Embryonic facial prominence (tissue), 1 donor: ENCODE measurements around the gene STK24.

Experiments used
- DNase-seq: peaks from one replicate; pipeline ENCODE4 v3.0.0-alpha.2; 2016; ENCODE audit errors: extremely low spot score

Gene STK24

DNA sequence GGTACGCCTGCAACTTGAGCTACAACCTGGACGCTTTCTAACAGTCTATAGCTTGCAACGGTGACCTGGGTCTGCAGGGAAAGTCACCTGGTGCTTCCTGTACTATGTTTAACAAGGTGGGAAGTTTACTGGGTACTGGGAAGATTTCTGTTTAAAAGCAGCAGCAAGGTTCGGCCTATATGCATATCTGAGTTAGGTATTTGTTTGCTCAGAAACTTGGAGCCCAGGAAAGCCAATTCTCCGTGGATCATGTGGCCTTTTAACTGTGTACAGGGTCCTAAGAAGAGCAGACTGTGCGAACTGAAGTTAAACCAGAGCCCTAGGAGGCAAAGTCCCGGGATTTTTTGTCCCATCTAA, 103.1 kb downstream of the STK24 start:
- no peak for DNase-seq

DNA sequence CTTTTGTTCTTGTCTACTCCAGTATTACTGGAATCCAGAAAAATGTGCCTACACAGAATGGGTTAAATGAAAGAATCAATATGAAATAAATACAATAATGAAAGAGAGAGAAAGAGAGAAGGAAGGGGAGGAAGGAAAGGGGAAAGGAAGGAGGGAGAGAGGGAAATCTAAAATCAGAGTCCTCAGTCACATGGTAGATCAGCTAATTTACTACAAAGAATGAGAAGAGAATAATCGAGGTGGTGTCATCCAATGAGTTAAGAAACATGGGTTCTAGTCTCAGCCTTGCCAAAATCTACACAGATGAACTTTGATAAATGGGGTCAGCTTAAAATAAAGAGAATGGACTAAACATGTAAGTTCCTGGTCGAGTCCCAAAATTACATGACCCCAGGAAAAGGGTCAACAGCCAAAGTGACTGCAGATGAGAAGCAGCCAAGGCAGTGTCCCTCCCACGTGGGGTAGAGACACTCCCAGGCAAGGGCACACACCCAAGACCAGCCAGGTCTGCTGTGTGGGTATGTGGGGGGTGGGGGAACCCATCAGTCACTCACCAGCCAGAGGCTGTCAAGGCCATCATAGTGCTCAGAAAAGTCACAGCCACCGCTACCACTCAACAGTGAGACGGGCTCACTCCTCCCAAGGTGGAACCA, 103.6 kb downstream of the STK24 start:
- no peak for DNase-seq

- DNase-seq, result no peak
These were observed 105.0 kb downstream of the STK24 start for GRCh38 chr13:98471934-98472333.

GRCh38 chr13:98470920-98471319, 106.0 kb downstream of the STK24 start:
- no peak for DNase-seq

- DNase-seq, result no peak
These were observed 108.0 kb downstream of the STK24 start for GRCh38 chr13:98468929-98469328.

GRCh38 chr13:98468361-98468760, 108.5 kb downstream of the STK24 start:
- DNase-seq, result no peak

DNA sequence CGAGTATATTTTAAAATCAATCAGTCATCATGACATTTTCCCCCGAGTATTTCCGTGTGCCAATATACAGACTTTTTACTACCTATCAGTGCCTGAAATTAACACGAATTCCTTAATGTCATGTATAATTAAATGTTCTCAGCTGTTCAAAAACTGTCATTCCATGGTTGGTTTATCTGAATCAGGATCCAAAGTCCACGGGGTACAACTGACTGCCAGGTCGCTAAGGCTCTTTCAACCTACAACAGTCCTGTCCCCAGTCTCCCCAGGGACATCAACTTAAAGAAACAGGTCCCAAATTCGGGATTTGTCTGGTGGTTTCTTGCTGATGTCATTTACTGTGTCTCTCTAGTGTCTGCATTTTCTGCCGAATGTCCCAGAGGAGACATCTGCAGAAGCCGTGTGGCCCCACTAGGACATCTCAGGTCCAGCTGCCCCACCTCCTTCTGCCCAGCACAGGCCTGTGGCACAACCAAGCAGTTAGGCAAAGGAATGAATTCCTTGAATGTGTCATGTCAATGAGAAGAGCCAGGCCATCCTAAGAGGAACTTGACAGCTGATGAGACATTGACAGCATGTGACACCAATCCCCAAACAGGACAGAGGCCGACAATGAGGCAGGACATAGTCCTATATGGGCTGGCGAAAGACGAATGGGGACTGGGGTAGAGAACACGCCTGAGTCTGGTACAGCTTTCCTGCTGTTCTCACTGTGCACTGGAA, 109.5 kb downstream of the STK24 start:
- DNase-seq, result no peak

DNA sequence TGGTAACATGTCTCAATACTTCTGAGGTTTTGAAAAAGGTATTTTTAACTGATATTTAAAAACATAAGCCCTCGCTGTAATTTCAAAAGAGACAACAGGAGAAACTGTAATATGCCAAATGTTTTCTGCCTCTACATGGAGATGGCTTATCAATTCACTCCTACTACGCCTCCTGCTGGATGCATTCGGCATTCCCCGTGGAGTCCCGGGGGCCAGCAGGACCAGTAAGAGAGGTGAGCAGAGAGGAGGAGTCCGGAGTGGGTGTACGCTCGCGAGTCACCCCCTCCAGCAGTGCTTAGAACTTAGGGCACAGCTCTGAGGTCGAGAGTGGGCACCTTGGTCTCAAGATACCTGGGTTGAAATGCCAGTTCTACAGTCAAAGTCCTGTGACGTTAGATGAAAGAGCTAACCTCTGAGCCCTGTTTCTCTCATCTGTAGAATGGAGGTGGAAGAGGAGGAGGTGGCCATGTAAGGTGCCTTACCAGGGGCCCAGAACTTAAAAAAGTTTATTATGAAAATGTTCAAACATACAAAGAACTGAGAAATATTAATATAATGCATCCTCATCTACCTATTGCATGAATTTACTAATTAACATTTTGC, 110.2 kb downstream of the STK24 start:
- DNase-seq, result no peak

DNA sequence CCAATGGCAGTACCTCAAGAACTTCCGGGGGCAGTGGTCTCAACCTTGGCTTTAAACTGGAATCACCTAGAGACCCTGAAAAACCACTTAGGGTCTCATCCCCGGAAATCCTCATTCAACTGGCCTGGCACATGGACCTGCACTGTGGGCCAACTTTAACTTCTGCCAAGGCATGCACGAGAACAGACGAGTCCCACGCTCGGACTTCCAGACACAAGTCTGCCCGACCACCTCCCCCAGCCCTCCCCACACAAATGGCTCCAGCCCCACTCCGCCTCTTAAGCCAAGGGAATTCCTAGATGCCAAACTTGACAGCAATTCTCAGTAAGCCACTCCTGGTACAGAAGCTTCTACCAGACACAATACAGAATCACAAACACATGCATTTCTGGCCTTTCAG, 114.0 kb downstream of the STK24 start:
- no peak for DNase-seq

- no peak for DNase-seq
These were observed 114.5 kb downstream of the STK24 start for GRCh38 chr13:98462241-98462882.

DNA sequence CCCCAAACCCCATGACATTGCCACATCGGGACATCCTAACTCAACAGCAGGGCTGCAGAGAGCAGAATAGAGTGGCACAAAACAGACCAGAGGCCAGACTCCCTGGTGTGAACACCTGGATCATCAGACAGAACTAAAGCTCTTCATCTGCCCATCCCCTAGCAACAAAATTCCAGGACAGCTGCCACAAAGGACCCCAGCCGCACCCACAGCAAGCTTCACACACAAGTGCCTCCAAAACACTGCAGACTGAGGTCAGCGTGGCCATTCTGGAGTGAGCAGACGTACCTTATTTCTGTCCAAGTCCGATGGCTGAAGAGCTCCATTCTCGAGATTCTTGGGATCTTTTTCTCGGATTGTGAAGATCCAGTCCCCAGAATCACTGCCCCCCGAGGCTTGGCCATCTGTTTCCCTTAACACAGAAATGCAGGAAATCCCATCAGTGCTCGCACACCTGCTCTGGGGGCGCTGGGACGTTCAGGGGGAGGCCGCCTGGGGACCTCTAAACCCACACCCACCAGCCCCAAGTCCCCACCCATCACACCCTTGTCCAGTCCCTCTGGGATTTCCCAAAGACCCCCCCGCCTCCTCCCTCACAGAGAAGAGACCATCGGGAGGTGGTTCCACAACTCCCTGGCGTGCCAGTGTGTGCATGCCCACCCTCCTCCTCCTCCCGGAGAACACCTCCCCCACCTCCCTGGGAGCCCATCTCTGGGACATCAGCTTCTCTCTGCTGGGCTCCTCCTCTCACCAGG, 115.2 kb downstream of the STK24 start:
- no peak for DNase-seq

DNA sequence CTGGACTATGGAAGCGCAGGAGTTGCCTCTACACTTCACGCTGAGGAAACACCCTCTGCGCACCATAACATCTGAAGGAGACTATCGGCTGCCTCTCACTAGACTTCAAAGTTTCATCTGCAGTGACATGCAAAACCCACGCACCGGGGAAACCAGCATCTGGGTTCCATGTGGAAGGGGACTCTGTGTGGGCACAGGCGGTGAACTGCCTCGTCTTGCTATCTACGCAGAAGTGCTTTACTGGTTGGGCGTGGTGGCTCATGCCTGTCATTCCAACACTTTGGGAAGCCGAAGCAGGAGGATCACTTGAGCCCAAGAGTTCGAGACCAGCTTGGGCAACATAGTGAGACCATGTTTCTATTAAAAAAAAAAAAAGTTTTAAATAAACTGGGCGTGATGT, 116.4 kb downstream of the STK24 start:
- no peak for DNase-seq

DNA sequence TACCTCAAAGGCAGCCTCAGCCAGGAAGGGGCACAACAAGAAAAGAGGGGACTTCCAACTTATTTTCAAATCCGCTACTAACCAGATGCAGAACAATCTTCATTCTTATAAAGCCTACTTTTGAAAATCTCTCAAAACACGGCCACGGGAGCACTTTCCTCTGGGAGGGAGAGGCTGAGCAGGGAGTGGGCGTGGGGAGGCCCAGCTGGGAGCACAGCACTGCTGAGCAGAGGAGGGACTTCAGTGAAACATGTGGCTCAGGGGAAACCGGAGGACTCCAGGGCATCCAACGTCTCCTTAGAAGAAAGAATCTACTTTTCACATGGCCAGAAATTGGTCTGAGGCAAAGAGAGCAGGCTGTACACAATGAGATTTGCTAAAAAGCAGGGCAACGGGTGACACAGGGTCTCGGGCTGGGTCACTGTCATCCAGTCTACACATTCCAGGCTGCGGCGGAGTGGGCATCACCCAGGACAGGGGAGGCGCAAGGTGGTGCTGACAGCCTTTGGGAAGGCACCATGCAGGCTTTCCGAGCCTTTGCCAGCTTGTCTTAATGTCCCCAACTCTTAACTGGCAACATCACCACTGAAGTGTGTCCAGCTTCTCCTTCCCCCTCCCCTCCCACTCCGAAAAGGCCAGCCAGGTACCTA, 117.1 kb downstream of the STK24 start:
- DNase-seq, result no peak

- no peak for DNase-seq
These were observed 117.7 kb downstream of the STK24 start for GRCh38 chr13:98459171-98459681.

DNA sequence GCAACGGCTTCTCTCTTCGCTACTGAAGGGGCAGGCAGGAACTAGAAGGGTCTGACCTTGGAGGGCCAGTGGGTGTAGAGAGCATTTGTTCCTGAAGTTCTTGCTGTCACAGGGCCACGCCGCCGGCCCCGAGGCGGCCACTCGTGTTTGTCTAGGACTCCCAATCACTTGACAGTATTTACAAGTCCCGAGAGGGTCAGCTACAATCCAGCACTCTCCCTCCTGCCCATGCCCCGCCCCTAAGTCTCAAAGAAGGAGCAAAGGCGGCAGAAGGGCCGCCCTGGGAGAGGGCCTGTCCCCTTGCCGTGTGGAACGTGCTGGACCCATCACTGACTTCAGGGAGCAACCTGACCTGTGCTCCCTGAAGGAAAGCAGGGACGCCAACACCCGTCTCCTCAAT, 118.5 kb downstream of the STK24 start:
- DNase-seq, result no peak

GRCh38 chr13:98457053-98457452, 119.9 kb downstream of the STK24 start:
- DNase-seq, result no peak

DNA sequence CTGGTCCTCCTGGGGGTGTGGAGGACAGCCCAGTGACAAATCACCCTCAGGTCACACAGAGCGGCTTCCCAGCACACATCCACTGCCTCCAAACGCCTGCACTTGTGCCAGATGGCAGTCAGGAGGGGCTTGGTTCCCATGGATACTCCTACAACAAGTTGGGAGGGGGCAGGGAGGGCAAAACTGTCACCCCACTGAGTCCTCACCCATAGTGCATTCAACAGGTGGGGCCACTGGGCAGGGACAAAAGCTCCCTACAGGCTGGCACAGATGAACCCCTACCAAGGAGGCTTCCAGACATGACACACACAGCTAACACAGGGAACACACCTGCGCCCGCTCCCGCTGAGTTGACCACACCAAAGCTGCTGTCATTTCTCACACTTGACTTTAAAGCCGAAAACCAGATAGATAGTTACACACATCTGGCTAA, 120.5 kb downstream of the STK24 start:
- no peak for DNase-seq

DNA sequence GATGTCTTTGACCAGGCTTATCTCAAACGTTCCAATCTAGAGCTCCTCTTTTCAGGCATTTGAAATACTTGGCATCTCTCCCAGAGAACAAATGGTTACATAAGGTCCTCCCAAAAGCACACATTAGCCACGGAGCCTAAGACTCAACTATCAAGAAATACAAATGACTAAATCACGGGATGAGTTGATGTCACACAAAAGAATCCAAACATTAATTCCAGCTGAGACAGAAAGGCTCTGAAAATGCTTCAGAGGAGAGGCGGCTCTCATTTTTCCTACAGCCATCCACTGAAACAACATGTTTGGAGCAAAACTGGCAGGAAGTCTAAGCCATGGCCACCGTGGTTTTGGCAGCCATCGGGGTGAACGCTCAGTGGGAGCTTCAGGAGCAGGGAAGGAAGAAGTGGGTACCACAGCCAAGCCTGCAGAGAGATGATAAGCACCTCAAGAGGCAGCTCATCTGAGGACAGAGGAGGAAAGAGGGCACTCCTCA, 122.5 kb downstream of the STK24 start:
- DNase-seq, result no peak

GRCh38 chr13:98452851-98453843, 123.8 kb downstream of the STK24 start:
- DNase-seq, result no peak
